B cell (primary cell): ENCODE data around the gene KCNC2. TPM values are rescaled to one million over a fixed set of nuclear protein-coding genes. Genes with fewer than 3 reads are reported as not detected.

Experiments used
- ATAC-seq: fragments of 200-7000 bp; cut with Tn5 transposase; one replicate; pipeline ENCODE4 v1.10.0; 2021; ENCODE audit warnings: low read depth, mild to moderate bottlenecking, moderate number of reproducible peaks, moderate library complexity
- CTCF ChIA-PET: fragments of 350-600 bp; sonication (Branson Sonifier 250); formaldehyde crosslinking; loops from one replicate; lab custom pipeline; 2021; ENCODE audit warnings: antibody characterized with exemption, inconsistent platforms; lab: Charles Lee
- POLR2A ChIA-PET: fragments of 350-600 bp; sonication (Branson Sonifier 250); formaldehyde crosslinking; loops from one replicate; lab custom pipeline; 2021; ENCODE audit warnings: antibody characterized with exemption; lab: Charles Lee
- DNase-seq: peaks from one replicate; pipeline ENCODE4 v3.0.0; 2013
- H2AFZ ChIP-seq: 2 replicates; pipeline ENCODE4 v1.6.1; 2012; ENCODE audit warnings: mild to moderate bottlenecking, low read depth, low read length; ENCODE audit not compliant: insufficient read depth, poor library complexity, severe bottlenecking
- H3K27ac ChIP-seq, 2 donors: 1 replicate in 1 of 2; 2 replicates in 1 of 2; pipeline ENCODE4 v1.5.1; 2012 to 2013; ENCODE audit warnings: low read length in 2 of 2, mild to moderate bottlenecking in 2 of 2, moderate library complexity in 1 of 2
- H3K27me3 ChIP-seq, 4 experiments: fragments of 200-600 bp in 1 of 4; sonication (generic) in 1 of 4; replicated peaks in 1 of 4; 1 replicate in 2 of 4; 2 replicates in 2 of 4; pipeline versions ENCODE4 v1.6.1 to v1.7.0; 2013 to 2016; ENCODE audit warnings: low read length in 3 of 4, mild to moderate bottlenecking in 2 of 4, mixed read lengths in 1 of 4, moderate library complexity in 1 of 4; ENCODE audit not compliant: insufficient read depth in 4 of 4, control insufficient read depth in 3 of 4; ENCODE audit errors: control extremely low read depth in 1 of 4
- H3K36me3 ChIP-seq, 2 experiments: replicated peaks in 1 of 2; 1 replicate in 1 of 2; 2 replicates in 1 of 2; pipeline versions ENCODE4 v1.6.1 to v1.7.1; 2013; ENCODE audit warnings: low read length in 1 of 2; ENCODE audit not compliant: insufficient read depth in 2 of 2, control insufficient read depth in 1 of 2; ENCODE audit errors: control extremely low read depth in 1 of 2, extremely low read depth in 1 of 2
- H3K4me1 ChIP-seq, 2 donors: fragments of 200-600 bp in 1 of 2; sonication (generic) in 1 of 2; 1 replicate in 1 of 2; 2 replicates in 1 of 2; pipeline versions ENCODE4 v1.5.1 to v1.6.1; 2013 to 2017; ENCODE audit warnings: low read length in 2 of 2; ENCODE audit not compliant: control insufficient read depth in 2 of 2, insufficient read depth in 2 of 2
- H3K4me2 ChIP-seq: replicated peaks from 2 replicates; pipeline ENCODE3; 2012; ENCODE audit warnings: mild to moderate bottlenecking, low read depth, low read length; ENCODE audit not compliant: poor library complexity, severe bottlenecking
- H3K4me3 ChIP-seq, 5 experiments: fragments of 200-600 bp in 1 of 5; sonication (generic) in 1 of 5; 1 replicate in 3 of 5; 2 replicates in 2 of 5; pipeline versions ENCODE4 v1.5.1 to v1.7.0; 2011 to 2016; ENCODE audit warnings: low read length in 4 of 5, mild to moderate bottlenecking in 4 of 5, low read depth in 2 of 5, control low read depth in 1 of 5, moderate library complexity in 1 of 5; ENCODE audit not compliant: insufficient read depth in 1 of 5; ENCODE audit errors: control extremely low read depth in 1 of 5, extremely low read depth in 1 of 5
- H3K79me2 ChIP-seq: fragments of 200-600 bp; sonication (generic); one replicate; pipeline ENCODE4 v1.6.0; 2016; ENCODE audit warnings: low read length; ENCODE audit not compliant: control insufficient read depth, insufficient read depth
- H3K9ac ChIP-seq: fragments of 200-600 bp; sonication (generic); 2 replicates; pipeline ENCODE4 v1.6.1; 2017; ENCODE audit warnings: mild to moderate bottlenecking, low read length, moderate library complexity
- H3K9me3 ChIP-seq, 3 donors: one replicate each; pipeline versions ENCODE4 v1.6.1 to v1.7.1; 2013; ENCODE audit warnings: low read length in 2 of 3; ENCODE audit not compliant: control insufficient read depth in 2 of 3, insufficient read depth in 1 of 3; ENCODE audit errors: control extremely low read depth in 1 of 3
- H4K20me1 ChIP-seq: 2 replicates; pipeline ENCODE4 v1.6.0; 2012; ENCODE audit warnings: mild to moderate bottlenecking, low read length; ENCODE audit not compliant: insufficient read depth, control insufficient read depth, poor library complexity, severe bottlenecking
- H3K27ac Mint-ChIP-seq: one replicate; pipeline ENCODE4 v1.8.0; 2021; ENCODE audit warnings: mixed read lengths
- H3K27me3 Mint-ChIP-seq: one replicate; pipeline ENCODE4 v1.8.0; 2021; ENCODE audit warnings: mixed read lengths
- H3K4me1 Mint-ChIP-seq: one replicate; pipeline ENCODE4 v1.8.0; 2021; ENCODE audit warnings: mixed read lengths
- H3K4me3 Mint-ChIP-seq: one replicate; pipeline ENCODE4 v1.8.0; 2021; ENCODE audit warnings: mixed read lengths
- H3K9me3 Mint-ChIP-seq: one replicate; pipeline ENCODE4 v1.8.0; 2022; ENCODE audit warnings: mixed read lengths; ENCODE audit not compliant: insufficient read depth
- EZH2 ChIP-seq: IDR thresholded peaks from 2 replicates; pipeline ENCODE4 v1.6.1; 2012; ENCODE audit warnings: borderline replicate concordance, low read depth, mild to moderate bottlenecking, moderate library complexity, low read length; ENCODE audit not compliant: insufficient read depth, poor library complexity, severe bottlenecking
- WGBS: methylation state at CpG from one replicate; pipeline ENCODE4 v1.1.5; 2013; ENCODE audit warnings: missing lambda C conversion rate; ENCODE audit not compliant: insufficient coverage; 5-methylcytosine and 5-hydroxymethylcytosine counted together
- intact Hi-C: fragments of 100-400 bp; cut with micrococcal nuclease; formaldehyde crosslinking; loops from one replicate; pipeline ENCODE4 v1.10.0; 2022
- polyA plus RNA-seq: library from polyadenylated mRNA; depleted of rRNA; stranded (reverse); fragments of >200 nt; gene quantifications from 2 replicates; pipeline ENCODE4 v1.2.3, GENCODE V29; 2012
- total RNA-seq, 2 donors: library from RNA; stranded (reverse); fragments of 120-200 nt in 1 of 2; gene quantifications; 1 replicate in 1 of 2; 2 replicates in 1 of 2; pipeline versions ENCODE4 v1.2.3 to v1.2.4, GENCODE V29; 2013 to 2022
- TF ChIP-seq, protein P1 (sequence below): fragments of 200-600 bp; IDR thresholded peaks from one replicate; pipeline ENCODE4 v1.8.0; 2022; ENCODE audit warnings: antibody characterized with exemption, mild to moderate bottlenecking

KCNC2 gene
- total and polyA plus RNA-seq, 2 donors (not counting 1 experiment from before 2014, with no cell fraction given): not detected

DNA sequence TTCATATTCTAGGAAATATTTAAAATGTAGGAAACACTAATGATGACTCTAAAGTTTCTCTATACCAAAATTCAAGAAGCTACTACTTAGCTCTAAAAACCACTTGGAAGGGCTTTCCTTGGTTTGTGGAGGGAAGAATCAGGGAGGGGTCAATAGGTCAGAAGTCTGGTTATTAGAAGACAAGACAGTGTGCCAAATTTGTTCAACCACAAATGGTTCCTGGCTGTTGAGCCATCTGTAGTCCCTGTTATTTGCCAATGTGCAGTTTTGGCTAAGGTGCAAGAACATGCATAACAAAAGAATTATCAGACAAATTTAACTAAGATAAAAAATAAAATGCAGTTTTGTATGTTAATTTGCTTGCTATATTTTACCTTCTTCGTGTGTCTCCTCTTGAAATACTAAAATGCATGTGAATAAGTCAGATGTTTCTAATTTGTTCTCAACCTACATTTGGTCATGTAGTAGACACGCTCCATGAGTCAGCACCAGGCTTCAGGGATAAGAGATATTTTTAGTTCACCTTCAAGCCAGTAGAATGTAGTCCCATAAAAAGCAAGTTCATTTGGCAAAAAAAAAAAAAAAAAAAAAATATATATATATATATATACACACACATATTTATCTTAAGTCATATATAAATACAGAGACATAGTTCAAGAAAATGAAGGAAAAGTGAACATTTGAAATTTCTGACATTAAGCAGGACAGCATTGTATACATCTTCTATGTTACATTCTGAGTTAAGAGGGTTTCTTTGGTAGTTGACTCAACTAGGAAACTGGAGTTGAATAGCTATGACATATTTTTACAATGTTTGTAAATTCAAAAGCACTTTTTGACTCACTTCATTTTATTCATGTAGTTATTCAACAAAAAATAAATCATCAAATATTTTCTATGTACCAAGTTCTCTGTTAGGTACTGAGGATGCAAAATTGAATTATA, 123.3 kb downstream of the KCNC2 start:
- Mint-ChIP-seq H3K9me3 (no peaks in the 10 kb centered on the region), H3K27ac (no peak overlapping the region), H3K4me1 (no peaks in the 10 kb centered on the region), H3K4me3 (no peak overlapping the region), H3K27me3 (no peaks in the 10 kb centered on the region)
- Histone ChIP-seq H3K27me3 (no peaks in the 10 kb centered on the region), H4K20me1 (no peaks in the 10 kb centered on the region), H3K4me3 (no peak overlapping the region), H3K36me3 (no peaks in the 10 kb centered on the region), H3K9ac (no peak overlapping the region), H3K27ac (no peak overlapping the region), H3K4me2 (no peak overlapping the region), H3K79me2 (no peaks in the 10 kb centered on the region), H2AFZ (no peak overlapping the region), H3K4me1 (no peaks in the 10 kb centered on the region), H3K9me3 (no peaks in the 10 kb centered on the region)
- TF ChIP-seq, protein P1, sequence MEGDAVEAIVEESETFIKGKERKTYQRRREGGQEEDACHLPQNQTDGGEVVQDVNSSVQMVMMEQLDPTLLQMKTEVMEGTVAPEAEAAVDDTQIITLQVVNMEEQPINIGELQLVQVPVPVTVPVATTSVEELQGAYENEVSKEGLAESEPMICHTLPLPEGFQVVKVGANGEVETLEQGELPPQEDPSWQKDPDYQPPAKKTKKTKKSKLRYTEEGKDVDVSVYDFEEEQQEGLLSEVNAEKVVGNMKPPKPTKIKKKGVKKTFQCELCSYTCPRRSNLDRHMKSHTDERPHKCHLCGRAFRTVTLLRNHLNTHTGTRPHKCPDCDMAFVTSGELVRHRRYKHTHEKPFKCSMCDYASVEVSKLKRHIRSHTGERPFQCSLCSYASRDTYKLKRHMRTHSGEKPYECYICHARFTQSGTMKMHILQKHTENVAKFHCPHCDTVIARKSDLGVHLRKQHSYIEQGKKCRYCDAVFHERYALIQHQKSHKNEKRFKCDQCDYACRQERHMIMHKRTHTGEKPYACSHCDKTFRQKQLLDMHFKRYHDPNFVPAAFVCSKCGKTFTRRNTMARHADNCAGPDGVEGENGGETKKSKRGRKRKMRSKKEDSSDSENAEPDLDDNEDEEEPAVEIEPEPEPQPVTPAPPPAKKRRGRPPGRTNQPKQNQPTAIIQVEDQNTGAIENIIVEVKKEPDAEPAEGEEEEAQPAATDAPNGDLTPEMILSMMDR: no peak
- TF ChIP-seq EZH2: no peak
- no peak for DNase-seq
- no peak for ATAC-seq
- ChIA-PET CTCF (no interaction called here), POLR2A (no interaction called here)
- intact Hi-C loops: no loop called here
- WGBS: no CpG with 5 or more reads among the region's 2 CpGs

DNA sequence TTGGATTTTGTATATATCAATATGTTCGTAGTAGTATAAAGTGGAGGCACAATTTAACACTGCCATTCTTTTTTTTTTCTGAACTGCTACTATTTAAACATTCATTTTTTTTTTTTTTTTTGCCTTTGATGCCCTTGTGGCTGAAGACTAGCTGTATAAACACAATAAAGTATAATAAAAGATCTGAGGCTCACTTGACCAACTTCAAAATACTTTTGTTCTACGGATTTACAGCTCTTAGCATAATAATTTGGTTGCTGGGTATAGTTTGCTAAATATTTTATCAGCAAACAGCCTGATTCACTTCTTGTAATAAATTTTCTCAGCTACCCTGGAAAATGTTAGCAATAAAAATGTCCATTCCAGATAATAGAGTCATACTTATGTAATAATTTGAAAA, 128.3 kb downstream of the KCNC2 start:
- no peak for ATAC-seq
- no peaks in the 10 kb centered on the region for H3K27me3 ChIP-seq
- TF ChIP-seq, protein P1: no peak
- TF ChIP-seq EZH2: no peak
- no peaks in the 10 kb centered on the region for H3K79me2 ChIP-seq
- no peaks in the 10 kb centered on the region for H3K9me3 ChIP-seq
- no peak overlapping the region for H3K9ac ChIP-seq
- no peaks in the 10 kb centered on the region for H3K4me1 Mint-ChIP-seq
- CTCF ChIA-PET: no interaction called here
- H3K4me1 ChIP-seq: no peaks in the 10 kb centered on the region
- no peak overlapping the region for H3K4me3 ChIP-seq
- no peaks in the 10 kb centered on the region for H3K27me3 Mint-ChIP-seq
- WGBS: no CpG with 5 or more reads among the region's 2 CpGs
- no peak overlapping the region for H2AFZ ChIP-seq
- H3K4me3 Mint-ChIP-seq: no peak overlapping the region
- POLR2A ChIA-PET: no interaction called here
- no peak overlapping the region for H3K4me2 ChIP-seq
- no peaks in the 10 kb centered on the region for H4K20me1 ChIP-seq
- no peak overlapping the region for H3K27ac ChIP-seq
- intact Hi-C loops: no loop called here
- DNase-seq: no peak
- H3K27ac Mint-ChIP-seq: no peak overlapping the region
- no peaks in the 10 kb centered on the region for H3K36me3 ChIP-seq
- H3K9me3 Mint-ChIP-seq: no peaks in the 10 kb centered on the region
